Tibial nerve (tissue), 4 donors: Measurements from ENCODE around the gene CCNY. TPM values are rescaled to one million over a fixed set of nuclear protein-coding genes. Genes with fewer than 3 reads are reported as not detected.
A peak's percentile ranks its signal among the peaks of the same experiment; 100 is the strongest.

Experiments used
- DNase-seq, 2 donors: peaks; one replicate each; pipeline ENCODE4 v3.0.0-alpha.2; 2019; ENCODE audit warnings: low spot score in 2 of 2
- H3K27ac ChIP-seq, 4 donors: fragments of 200-600 bp; sonication (generic) in 3 of 4; one replicate each; pipeline ENCODE4 v1.5.1; 2017 to 2019; ENCODE audit warnings: mild to moderate bottlenecking in 1 of 4
- H3K27me3 ChIP-seq, 2 donors: fragments of 200-600 bp; sonication (generic) in 1 of 2; one replicate each; pipeline versions ENCODE4 v1.5.1 to v1.6.0; 2017 to 2019
- H3K36me3 ChIP-seq, 3 donors: fragments of 200-600 bp; sonication (generic); one replicate each; pipeline ENCODE4 v1.5.1; 2018 to 2019
- H3K4me1 ChIP-seq, 4 donors: fragments of 200-600 bp; sonication (generic) in 3 of 4; one replicate each; pipeline ENCODE4 v1.5.1; 2017 to 2019
- H3K4me3 ChIP-seq, 4 donors: fragments of 200-600 bp; sonication (generic) in 3 of 4; one replicate each; pipeline ENCODE4 v1.5.1; 2017 to 2019; ENCODE audit warnings: mild to moderate bottlenecking in 1 of 4, moderate library complexity in 1 of 4
- H3K9me3 ChIP-seq, 4 donors: fragments of 200-600 bp; sonication (generic) in 3 of 4; one replicate each; pipeline ENCODE4 v1.5.1; 2017 to 2019
- EP300 ChIP-seq, 2 donors: sonication (generic); formaldehyde crosslinking; IDR thresholded peaks; one replicate each; pipeline ENCODE4 v1.6.1; 2017; ENCODE audit warnings: antibody characterized with exemption in 2 of 2, mild to moderate bottlenecking in 1 of 2
- POLR2A ChIP-seq, 2 donors: fragments of 450-650 bp; IDR thresholded peaks; one replicate each; pipeline ENCODE4 v1.6.1; 2017; ENCODE audit warnings: antibody characterized with exemption in 2 of 2, mild to moderate bottlenecking in 2 of 2, moderate library complexity in 2 of 2
- WGBS, 2 donors: methylation state at CpG; one replicate each; pipeline ENCODE4 v1.1.5; 2018; 5-methylcytosine and 5-hydroxymethylcytosine counted together
- total RNA-seq, 4 donors: library from RNA; depleted of rRNA; stranded (reverse); fragments of >200 nt; gene quantifications; one replicate each; pipeline ENCODE4 v1.1.0, GENCODE V29; 2016
- TF ChIP-seq, protein P1 (sequence below), 5 experiments: fragments of 200-600 bp in 3 of 5; fragments of 450-650 bp in 2 of 5; sonication (generic) in 3 of 5; IDR thresholded peaks; one replicate each; pipeline ENCODE4 v1.5.1; 2016 to 2019; ENCODE audit warnings: antibody characterized with exemption in 5 of 5, mild to moderate bottlenecking in 3 of 5, moderate library complexity in 2 of 5

The CCNY gene
- total RNA-seq, 4 donors from 2014 or later, result 24.3 to 27.6 (median 26.5) TPM

DNA sequence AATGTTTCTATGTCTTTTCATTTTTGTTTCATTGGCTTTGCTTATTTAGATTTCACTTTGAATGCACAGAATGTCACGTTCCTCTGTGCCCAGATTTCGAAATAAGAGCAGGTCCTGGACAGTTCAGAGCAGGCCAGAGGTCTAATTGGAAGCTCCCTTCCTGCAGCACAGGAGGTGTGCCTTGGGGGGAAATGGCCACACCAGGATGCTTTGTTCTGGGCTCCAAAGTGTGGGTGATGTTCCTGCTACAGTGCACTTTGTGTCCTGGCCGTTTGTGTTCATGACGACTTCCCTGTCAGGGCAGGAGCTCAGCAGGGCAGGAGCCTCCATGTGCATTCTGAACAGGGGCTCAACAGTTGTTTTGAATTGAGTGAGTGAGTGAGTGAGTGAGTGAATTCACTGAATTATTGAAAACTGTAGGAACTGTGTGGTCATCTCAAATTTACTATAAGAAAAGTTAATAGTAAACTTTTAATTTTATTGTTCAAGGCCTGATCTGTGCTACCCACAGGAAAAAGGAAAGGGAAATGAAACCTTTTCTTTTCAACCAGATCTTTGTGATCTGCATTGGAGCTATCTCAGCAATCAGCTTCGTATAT, 159.3 kb downstream of the CCNY start:
- no peak for TF ChIP-seq POLR2A (IDR thresholded peaks at IDR 0.05)
- TF ChIP-seq EP300 (IDR thresholded peaks at IDR 0.05), result peak in 1 of 2 donors; percentile 35
- Histone ChIP-seq H3K27ac (peak overlapping the region in 1 of 4 donors; percentile 29), H3K36me3 (peaks cover 0 to 2% (median 0%) of the 10 kb centered on the region in 3 donors), H3K4me1 (peaks cover 0 to 39% (median 15%) of the 10 kb centered on the region in 4 donors), H3K9me3 (no peaks in the 10 kb centered on the region), H3K27me3 (no peaks in the 10 kb centered on the region), H3K4me3 (no peak overlapping the region)
- WGBS, 2 donors, result 33 to 41% methylated on average over 5 of the region's 5 CpGs
- no peak for DNase-seq

DNA sequence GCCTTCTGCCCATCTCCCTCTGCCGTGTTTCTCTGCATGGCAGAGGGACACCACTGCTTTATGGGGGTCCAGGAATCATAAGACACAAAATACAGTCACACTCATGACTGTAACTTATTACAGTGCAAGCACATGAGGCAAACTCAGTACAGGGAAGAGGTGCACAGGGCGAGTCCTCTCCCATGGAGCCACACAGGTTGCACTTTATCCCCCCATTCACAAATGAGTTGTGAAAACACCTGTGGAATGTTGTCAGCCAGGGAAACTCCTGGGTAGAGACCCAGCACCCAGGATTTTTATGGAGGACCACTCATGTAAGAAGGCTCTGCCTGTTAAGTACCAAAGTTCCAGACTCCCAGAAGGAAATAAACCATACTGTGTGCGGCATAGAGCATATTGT, 161.6 kb downstream of the CCNY start:
- Histone ChIP-seq H3K9me3 (no peaks in the 10 kb centered on the region), H3K27ac (no peak overlapping the region), H3K36me3 (peaks cover 0 to 4% (median 0%) of the 10 kb centered on the region in 3 donors), H3K27me3 (no peaks in the 10 kb centered on the region), H3K4me1 (peaks cover 0 to 31% (median 15%) of the 10 kb centered on the region in 4 donors), H3K4me3 (no peak overlapping the region)
- 95 to 98% methylated on average over 3 of the region's 3 CpGs for WGBS, 2 donors
- no peak for TF ChIP-seq EP300 (IDR thresholded peaks at IDR 0.05)
- DNase-seq, result no peak

DNA sequence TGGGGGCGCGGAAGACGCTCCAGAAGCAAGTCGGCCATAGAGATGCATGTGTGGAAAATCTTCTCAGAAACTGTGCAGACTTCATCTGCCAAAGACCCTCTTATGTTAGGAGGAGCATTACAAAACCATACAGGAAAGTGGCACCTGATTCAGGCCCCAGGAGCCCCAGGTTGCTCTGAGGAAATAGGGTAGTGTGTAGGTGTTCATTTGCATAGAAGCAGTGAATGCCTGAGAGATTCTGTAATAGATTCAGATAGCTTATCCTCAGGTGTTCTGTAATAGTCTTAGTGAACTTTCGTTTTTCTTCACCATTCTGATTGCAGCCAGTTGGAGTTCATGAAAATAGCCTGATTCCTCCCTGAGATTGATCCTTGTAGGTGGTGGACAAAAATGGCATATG, 162.4 kb downstream of the CCNY start:
- peaks cover 0 to 25% (median 13%) of the 10 kb centered on the region in 4 donors for H3K4me1 ChIP-seq
- no peak overlapping the region for H3K4me3 ChIP-seq
- no peak overlapping the region for H3K27ac ChIP-seq
- H3K9me3 ChIP-seq, result no peaks in the 10 kb centered on the region
- 94 to 96% methylated on average over 5 of the region's 5 CpGs for WGBS, 2 donors
- peaks cover 0 to 7% (median 0%) of the 10 kb centered on the region in 3 donors for H3K36me3 ChIP-seq
- no peak for TF ChIP-seq EP300 (IDR thresholded peaks at IDR 0.05)
- no peak for TF ChIP-seq POLR2A (IDR thresholded peaks at IDR 0.05)
- TF ChIP-seq, protein P1, sequence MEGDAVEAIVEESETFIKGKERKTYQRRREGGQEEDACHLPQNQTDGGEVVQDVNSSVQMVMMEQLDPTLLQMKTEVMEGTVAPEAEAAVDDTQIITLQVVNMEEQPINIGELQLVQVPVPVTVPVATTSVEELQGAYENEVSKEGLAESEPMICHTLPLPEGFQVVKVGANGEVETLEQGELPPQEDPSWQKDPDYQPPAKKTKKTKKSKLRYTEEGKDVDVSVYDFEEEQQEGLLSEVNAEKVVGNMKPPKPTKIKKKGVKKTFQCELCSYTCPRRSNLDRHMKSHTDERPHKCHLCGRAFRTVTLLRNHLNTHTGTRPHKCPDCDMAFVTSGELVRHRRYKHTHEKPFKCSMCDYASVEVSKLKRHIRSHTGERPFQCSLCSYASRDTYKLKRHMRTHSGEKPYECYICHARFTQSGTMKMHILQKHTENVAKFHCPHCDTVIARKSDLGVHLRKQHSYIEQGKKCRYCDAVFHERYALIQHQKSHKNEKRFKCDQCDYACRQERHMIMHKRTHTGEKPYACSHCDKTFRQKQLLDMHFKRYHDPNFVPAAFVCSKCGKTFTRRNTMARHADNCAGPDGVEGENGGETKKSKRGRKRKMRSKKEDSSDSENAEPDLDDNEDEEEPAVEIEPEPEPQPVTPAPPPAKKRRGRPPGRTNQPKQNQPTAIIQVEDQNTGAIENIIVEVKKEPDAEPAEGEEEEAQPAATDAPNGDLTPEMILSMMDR (IDR thresholded peaks at IDR 0.05), result no peak
- H3K27me3 ChIP-seq, result no peaks in the 10 kb centered on the region
- DNase-seq, result no peak

DNA sequence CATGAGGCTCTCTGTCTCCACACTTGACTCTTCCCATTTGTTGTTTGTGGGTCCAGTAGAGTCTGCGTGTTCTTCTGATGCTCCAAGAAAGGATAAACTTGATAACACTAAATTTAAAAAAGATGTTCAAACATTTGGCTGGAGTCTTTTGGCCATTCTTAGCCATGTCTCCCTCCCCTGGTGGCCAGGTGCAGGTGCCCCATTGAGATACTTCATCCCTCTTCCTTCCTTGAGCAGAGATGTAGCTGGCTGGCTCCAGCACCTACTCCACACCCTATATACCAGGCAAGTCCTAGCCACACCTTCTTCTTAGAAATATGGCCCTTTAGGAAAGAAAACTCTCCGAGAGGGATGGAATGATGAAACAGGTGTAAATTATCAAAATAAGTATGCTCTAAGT, 165.6 kb downstream of the CCNY start:
- Histone ChIP-seq H3K4me1 (no peaks in the 10 kb centered on the region), H3K4me3 (no peak overlapping the region), H3K27me3 (no peaks in the 10 kb centered on the region), H3K27ac (no peak overlapping the region), H3K9me3 (no peaks in the 10 kb centered on the region), H3K36me3 (peaks cover 0 to 7% (median 0%) of the 10 kb centered on the region in 3 donors)
- TF ChIP-seq, protein P1 (IDR thresholded peaks at IDR 0.05), result no peak
- no peak for TF ChIP-seq EP300 (IDR thresholded peaks at IDR 0.05)
- TF ChIP-seq POLR2A (IDR thresholded peaks at IDR 0.05), result no peak
- WGBS, 2 donors, result 96 to 98% methylated on average over 2 of the region's 2 CpGs
- no peak for DNase-seq

DNA sequence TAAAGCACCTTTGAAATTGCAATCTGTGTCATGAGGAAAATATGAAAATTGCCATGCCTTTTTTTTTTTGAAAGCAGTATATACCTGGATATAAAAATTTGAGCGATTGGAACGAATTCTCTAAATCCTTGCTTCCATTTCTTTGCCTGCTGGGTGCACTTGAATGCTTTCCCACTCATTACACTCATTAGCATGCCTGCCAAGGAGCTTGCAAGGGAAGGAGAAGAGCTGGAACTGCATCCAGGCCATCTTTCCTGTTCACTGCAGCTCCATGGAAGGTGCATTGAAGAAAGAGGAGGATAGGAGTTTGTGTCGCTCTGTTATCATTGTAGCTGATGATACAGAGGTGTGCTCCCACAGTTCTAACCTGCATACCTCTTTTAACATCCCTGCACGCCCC, 166.4 kb downstream of the CCNY start:
- WGBS, 2 donors, result 90 to 93% methylated on average over 4 of the region's 4 CpGs
- DNase-seq, result no peak
- Histone ChIP-seq H3K4me3 (no peak overlapping the region), H3K9me3 (no peaks in the 10 kb centered on the region), H3K27ac (no peak overlapping the region), H3K36me3 (peaks cover 0 to 7% (median 0%) of the 10 kb centered on the region in 3 donors), H3K27me3 (no peaks in the 10 kb centered on the region), H3K4me1 (no peaks in the 10 kb centered on the region)
- no peak for TF ChIP-seq POLR2A (IDR thresholded peaks at IDR 0.05)
- TF ChIP-seq, protein P1 (IDR thresholded peaks at IDR 0.05), result no peak
- TF ChIP-seq EP300 (IDR thresholded peaks at IDR 0.05), result no peak

DNA sequence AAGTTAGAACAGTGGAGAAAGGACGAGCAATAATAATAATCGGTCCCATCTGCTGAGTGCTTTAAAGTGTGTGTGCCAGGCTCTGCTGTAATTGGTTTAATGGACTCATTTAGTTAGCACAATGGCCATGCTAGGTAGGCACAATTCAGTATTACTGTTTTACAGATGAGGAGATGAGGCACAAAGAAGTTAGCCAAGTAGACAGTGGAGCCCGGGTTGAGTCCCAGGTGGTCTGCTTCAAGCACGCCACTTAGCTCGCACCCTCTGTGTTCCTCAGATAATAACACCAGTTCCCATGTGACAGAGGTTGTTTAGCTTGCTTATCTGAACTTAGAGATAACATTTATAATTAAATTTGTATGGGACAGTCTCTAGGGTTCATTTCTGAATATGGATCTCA, 167.3 kb downstream of the CCNY start:
- TF ChIP-seq EP300 (IDR thresholded peaks at IDR 0.05) (no peak), POLR2A (IDR thresholded peaks at IDR 0.05) (no peak)
- TF ChIP-seq, protein P1 (IDR thresholded peaks at IDR 0.05), result no peak
- H3K27me3 ChIP-seq, result no peaks in the 10 kb centered on the region
- WGBS, 2 donors, result 82% methylated on average over 5 of the region's 5 CpGs

More for the DNA sequence above, 167.3 kb downstream of the CCNY start:
- H3K4me3 ChIP-seq, result no peak overlapping the region
- H3K9me3 ChIP-seq, result no peaks in the 10 kb centered on the region
- H3K36me3 ChIP-seq, result peaks cover 0 to 7% (median 0%) of the 10 kb centered on the region in 3 donors
- no peaks in the 10 kb centered on the region for H3K4me1 ChIP-seq
- no peak overlapping the region for H3K27ac ChIP-seq
- no peak for DNase-seq
